HEK293 (cell line): Measurements from ENCODE around the gene KRAS.
A peak's percentile ranks its signal among the peaks of the same experiment; 100 is the strongest.

Experiments used
- CTCF ChIA-PET: fragments of 350-600 bp; formaldehyde crosslinking; extraction: SDS; loops from one replicate; lab custom pipeline; 2021; ENCODE audit warnings: antibody characterized with exemption; lab: Yijun Ruan, JAX
- POLR2A ChIA-PET: fragments of 300-600 bp; formaldehyde crosslinking; extraction: SDS; loops from one replicate; lab custom pipeline; 2020; ENCODE audit warnings: antibody characterized with exemption, inconsistent platforms; lab: Yijun Ruan, JAX
- H3K27ac ChIP-seq: fragments of 200-500 bp; sonication (Bioruptor generic); 2 replicates; pipeline ENCODE4 v1.5.1; 2014; ENCODE audit warnings: low read depth, low read length, control low read depth, inconsistent platforms; ENCODE audit errors: extremely low read depth
- H3K36me3 ChIP-seq, 2 experiments: fragments of 200-500 bp in 1 of 2; sonication (Bioruptor generic) in 1 of 2; 1 replicate in 1 of 2; 2 replicates in 1 of 2; pipeline ENCODE4 v1.5.1; 2014 to 2017; ENCODE audit warnings: inconsistent platforms in 2 of 2, low read length in 2 of 2; ENCODE audit not compliant: control insufficient read depth in 2 of 2, insufficient read depth in 1 of 2
- H3K4me1 ChIP-seq: fragments of 200-500 bp; sonication (Bioruptor generic); 2 replicates; pipeline ENCODE4 v1.5.1; 2014; ENCODE audit warnings: mild to moderate bottlenecking, low read length, inconsistent platforms; ENCODE audit not compliant: control insufficient read depth, insufficient read depth
- H3K4me3 ChIP-seq: 2 replicates; pipeline ENCODE4 v1.5.1; 2011; ENCODE audit warnings: low read depth, mild to moderate bottlenecking, control low read depth, low read length, moderate library complexity
- H3K9me3 ChIP-seq: fragments of 200-500 bp; sonication (Bioruptor generic); 2 replicates; pipeline ENCODE4 v1.5.1; 2014; ENCODE audit warnings: low read depth, low read length, inconsistent platforms; ENCODE audit not compliant: control insufficient read depth, insufficient read depth
- ATF2 ChIP-seq: fragments of 450-650 bp; formaldehyde crosslinking; IDR thresholded peaks from 2 replicates; pipeline ENCODE4 v1.5.1; 2016; ENCODE audit warnings: missing biosample characterization, missing genetic modification characterization, low read depth
- BCL11B ChIP-seq: fragments of 450-650 bp; formaldehyde crosslinking; IDR thresholded peaks from 2 replicates; pipeline ENCODE4 v1.5.1; 2016; ENCODE audit warnings: low read depth, missing biosample characterization, missing genetic modification characterization
- IKZF3 ChIP-seq: fragments of 450-650 bp; IDR thresholded peaks from 2 replicates; pipeline ENCODE4 v1.5.0; 2018; ENCODE audit warnings: missing biosample characterization, mild to moderate bottlenecking, missing genetic modification characterization, moderate library complexity
- KLF10 ChIP-seq: fragments of 450-650 bp; IDR thresholded peaks from 2 replicates; pipeline ENCODE4 v1.5.1; 2018; ENCODE audit warnings: missing biosample characterization, mild to moderate bottlenecking, missing genetic modification characterization
- MEIS1 ChIP-seq: sonication (generic); formaldehyde crosslinking; IDR thresholded peaks from 2 replicates; pipeline ENCODE4 v1.8.1; 2022; ENCODE audit warnings: missing genetic modification reagents, mild to moderate bottlenecking, borderline replicate concordance
- SP7 ChIP-seq: fragments of 450-650 bp; formaldehyde crosslinking; IDR thresholded peaks from 2 replicates; pipeline ENCODE4 v1.5.1; 2016; ENCODE audit warnings: missing biosample characterization, missing genetic modification characterization
- ZFP37 ChIP-seq: fragments of 450-650 bp; formaldehyde crosslinking; IDR thresholded peaks from 2 replicates; pipeline ENCODE4 v1.5.1; 2016; ENCODE audit warnings: missing biosample characterization, missing genetic modification characterization
- ZNF138 ChIP-seq: fragments of 450-650 bp; formaldehyde crosslinking; IDR thresholded peaks from 2 replicates; pipeline ENCODE4 v1.5.1; 2016; ENCODE audit warnings: missing biosample characterization, missing genetic modification characterization, borderline replicate concordance
- ZNF366 ChIP-seq: fragments of 450-650 bp; formaldehyde crosslinking; conservative IDR thresholded peaks from 2 replicates; pipeline ENCODE4 v1.5.1; 2016; ENCODE audit warnings: missing biosample characterization, missing genetic modification characterization
- ZNF37A ChIP-seq: fragments of 450-650 bp; IDR thresholded peaks from 2 replicates; pipeline ENCODE4 v1.5.1; 2018; ENCODE audit warnings: missing biosample characterization, missing genetic modification characterization
- ZNF473 ChIP-seq: fragments of 450-650 bp; formaldehyde crosslinking; IDR thresholded peaks from 2 replicates; pipeline ENCODE4 v1.5.1; 2017; ENCODE audit warnings: missing biosample characterization, missing genetic modification characterization
- ZNF629 ChIP-seq: fragments of 450-650 bp; formaldehyde crosslinking; IDR thresholded peaks from 2 replicates; pipeline ENCODE4 v1.5.1; 2017; ENCODE audit warnings: missing biosample characterization, missing genetic modification characterization
- ZNF664 ChIP-seq: fragments of 450-650 bp; formaldehyde crosslinking; IDR thresholded peaks from 2 replicates; pipeline ENCODE4 v1.5.1; 2016; ENCODE audit warnings: missing biosample characterization, missing genetic modification characterization
- ZNF843 ChIP-seq: fragments of 450-650 bp; formaldehyde crosslinking; IDR thresholded peaks from 2 replicates; pipeline ENCODE4 v1.5.1; 2016; ENCODE audit warnings: missing biosample characterization, missing genetic modification characterization
- TF ChIP-seq, protein P1 (sequence below): fragments of 450-650 bp; formaldehyde crosslinking; IDR thresholded peaks from 2 replicates; pipeline ENCODE4 v1.5.1; 2016; ENCODE audit warnings: missing biosample characterization, missing genetic modification characterization
- TF ChIP-seq, protein P2 (sequence below): sonication (generic); formaldehyde crosslinking; IDR thresholded peaks from 2 replicates; pipeline ENCODE4 v1.8.1; 2022; ENCODE audit warnings: mild to moderate bottlenecking, moderate library complexity, missing genetic modification reagents
- TF ChIP-seq, protein P3 (sequence below): fragments of 450-650 bp; formaldehyde crosslinking; IDR thresholded peaks from 2 replicates; pipeline ENCODE4 v1.5.1; 2017; ENCODE audit warnings: missing biosample characterization, missing genetic modification characterization
- TF ChIP-seq, protein P4 (sequence below): fragments of 450-650 bp; formaldehyde crosslinking; IDR thresholded peaks from 2 replicates; pipeline ENCODE4 v1.5.1; 2017; ENCODE audit warnings: missing biosample characterization, missing genetic modification characterization

The KRAS gene

DNA sequence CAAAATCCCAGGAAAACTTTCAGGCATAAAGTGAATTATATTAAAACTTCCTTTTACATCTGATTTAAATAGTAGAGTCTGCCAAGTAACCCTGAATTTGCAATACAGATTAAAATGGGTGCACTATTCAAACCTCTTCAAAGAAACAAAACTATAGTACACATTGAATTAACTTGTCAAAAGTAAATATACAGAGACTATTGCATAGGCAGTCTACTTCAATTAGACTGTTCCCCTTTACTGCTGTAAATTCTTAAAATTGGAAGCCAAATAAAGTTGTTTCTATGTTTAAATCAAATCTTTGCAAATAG, 7.1 kb downstream of the KRAS start:
- Histone ChIP-seq H3K27ac (no peak overlapping the region), H3K36me3 (peaks cover 11 to 17% of the 10 kb centered on the region in 2 experiments), H3K4me3 (no peak overlapping the region), H3K4me1 (peaks cover 4% of the 10 kb centered on the region; the same call in 1 of the 2 replicates), H3K9me3 (no peaks in the 10 kb centered on the region)
- POLR2A ChIA-PET = no interaction called here
- TF ChIP-seq ZNF473 (tag by site-specific recombination) (no peak), ZNF37A (tag by site-specific recombination) (no peak), ZNF366 (tag by site-specific recombination) (no peak), ZNF138 (tag by site-specific recombination) (no peak), ZNF843 (tag by site-specific recombination) (no peak), KLF10 (tag by site-specific recombination) (no peak), ZFP37 (no peak)
- TF ChIP-seq, protein P1, sequence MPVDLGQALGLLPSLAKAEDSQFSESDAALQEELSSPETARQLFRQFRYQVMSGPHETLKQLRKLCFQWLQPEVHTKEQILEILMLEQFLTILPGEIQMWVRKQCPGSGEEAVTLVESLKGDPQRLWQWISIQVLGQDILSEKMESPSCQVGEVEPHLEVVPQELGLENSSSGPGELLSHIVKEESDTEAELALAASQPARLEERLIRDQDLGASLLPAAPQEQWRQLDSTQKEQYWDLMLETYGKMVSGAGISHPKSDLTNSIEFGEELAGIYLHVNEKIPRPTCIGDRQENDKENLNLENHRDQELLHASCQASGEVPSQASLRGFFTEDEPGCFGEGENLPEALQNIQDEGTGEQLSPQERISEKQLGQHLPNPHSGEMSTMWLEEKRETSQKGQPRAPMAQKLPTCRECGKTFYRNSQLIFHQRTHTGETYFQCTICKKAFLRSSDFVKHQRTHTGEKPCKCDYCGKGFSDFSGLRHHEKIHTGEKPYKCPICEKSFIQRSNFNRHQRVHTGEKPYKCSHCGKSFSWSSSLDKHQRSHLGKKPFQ = no peak
- TF ChIP-seq, protein P2, sequence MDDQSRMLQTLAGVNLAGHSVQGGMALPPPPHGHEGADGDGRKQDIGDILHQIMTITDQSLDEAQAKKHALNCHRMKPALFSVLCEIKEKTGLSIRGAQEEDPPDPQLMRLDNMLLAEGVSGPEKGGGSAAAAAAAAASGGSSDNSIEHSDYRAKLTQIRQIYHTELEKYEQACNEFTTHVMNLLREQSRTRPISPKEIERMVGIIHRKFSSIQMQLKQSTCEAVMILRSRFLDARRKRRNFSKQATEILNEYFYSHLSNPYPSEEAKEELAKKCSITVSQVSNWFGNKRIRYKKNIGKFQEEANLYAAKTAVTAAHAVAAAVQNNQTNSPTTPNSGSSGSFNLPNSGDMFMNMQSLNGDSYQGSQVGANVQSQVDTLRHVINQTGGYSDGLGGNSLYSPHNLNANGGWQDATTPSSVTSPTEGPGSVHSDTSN (CRISPR knock-in tag) = no peak
- TF ChIP-seq, all 188 proteins: peak for 0
- CTCF ChIA-PET = interaction anchor here (0.6 kb wide), 2 partner anchors 38 to 717 kb away, joined by 3 read pairs; no protein-coding TSS in a partner anchor

DNA sequence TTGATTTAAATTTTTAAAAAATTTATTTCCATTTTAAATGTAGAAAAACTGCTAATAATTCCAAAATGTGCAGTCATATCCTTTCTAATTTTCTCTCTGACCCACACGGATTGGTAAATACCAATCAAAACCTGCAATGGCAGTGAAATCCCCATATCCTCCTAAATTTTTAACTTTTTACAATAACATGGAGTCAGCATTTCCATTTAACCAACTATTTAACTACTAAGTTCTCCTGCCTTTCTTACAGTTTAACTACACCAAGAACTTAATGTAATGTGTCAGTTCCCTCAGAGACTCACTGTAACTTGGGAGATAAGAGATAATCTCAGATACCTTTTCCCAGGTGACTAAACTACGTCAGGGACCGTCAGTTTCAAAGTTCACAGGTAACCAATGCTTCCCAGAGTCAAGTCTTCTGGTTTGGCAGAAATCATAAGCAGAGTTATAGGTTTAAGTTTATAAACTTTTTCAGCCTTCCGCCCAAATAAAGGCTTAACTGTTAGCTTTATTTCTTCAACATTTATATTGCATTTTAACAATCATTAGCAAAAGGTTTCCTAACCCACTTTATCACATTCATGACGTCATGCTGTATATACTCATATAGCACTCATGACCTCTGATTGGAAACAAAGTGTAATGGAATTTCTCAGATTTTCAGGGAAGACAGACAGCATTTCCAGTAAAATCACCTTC, 7.6 kb downstream of the KRAS start:
- POLR2A ChIA-PET = no interaction called here
- peaks cover 11 to 16% of the 10 kb centered on the region in 2 experiments for H3K36me3 ChIP-seq
- H3K4me3 ChIP-seq = no peak overlapping the region
- TF ChIP-seq, protein P3, sequence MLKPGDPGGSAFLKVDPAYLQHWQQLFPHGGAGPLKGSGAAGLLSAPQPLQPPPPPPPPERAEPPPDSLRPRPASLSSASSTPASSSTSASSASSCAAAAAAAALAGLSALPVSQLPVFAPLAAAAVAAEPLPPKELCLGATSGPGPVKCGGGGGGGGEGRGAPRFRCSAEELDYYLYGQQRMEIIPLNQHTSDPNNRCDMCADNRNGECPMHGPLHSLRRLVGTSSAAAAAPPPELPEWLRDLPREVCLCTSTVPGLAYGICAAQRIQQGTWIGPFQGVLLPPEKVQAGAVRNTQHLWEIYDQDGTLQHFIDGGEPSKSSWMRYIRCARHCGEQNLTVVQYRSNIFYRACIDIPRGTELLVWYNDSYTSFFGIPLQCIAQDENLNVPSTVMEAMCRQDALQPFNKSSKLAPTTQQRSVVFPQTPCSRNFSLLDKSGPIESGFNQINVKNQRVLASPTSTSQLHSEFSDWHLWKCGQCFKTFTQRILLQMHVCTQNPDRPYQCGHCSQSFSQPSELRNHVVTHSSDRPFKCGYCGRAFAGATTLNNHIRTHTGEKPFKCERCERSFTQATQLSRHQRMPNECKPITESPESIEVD (tag by site-specific recombination) = no peak
- TF ChIP-seq BCL11B (tag by site-specific recombination) (no peak), MEIS1 (no peak), ZNF629 (tag by site-specific recombination) (peak; percentile 70), ZNF664 (tag by site-specific recombination) (peak; percentile 73), SP7 (tag by site-specific recombination) (no peak), ATF2 (tag by site-specific recombination) (peak; percentile 93), IKZF3 (peak; percentile 17; the same call in 1 of the 2 replicates)
- TF ChIP-seq, protein P4, sequence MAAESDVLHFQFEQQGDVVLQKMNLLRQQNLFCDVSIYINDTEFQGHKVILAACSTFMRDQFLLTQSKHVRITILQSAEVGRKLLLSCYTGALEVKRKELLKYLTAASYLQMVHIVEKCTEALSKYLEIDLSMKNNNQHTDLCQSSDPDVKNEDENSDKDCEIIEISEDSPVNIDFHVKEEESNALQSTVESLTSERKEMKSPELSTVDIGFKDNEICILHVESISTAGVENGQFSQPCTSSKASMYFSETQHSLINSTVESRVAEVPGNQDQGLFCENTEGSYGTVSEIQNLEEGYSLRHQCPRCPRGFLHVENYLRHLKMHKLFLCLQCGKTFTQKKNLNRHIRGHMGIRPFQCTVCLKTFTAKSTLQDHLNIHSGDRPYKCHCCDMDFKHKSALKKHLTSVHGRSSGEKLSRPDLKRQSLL (tag by site-specific recombination) = no peak
- no peak overlapping the region for H3K27ac ChIP-seq
- CTCF ChIA-PET = interaction anchor here (0.7 to 2.7 kb wide), 2 partner anchors 19 to 140 kb away, joined by 3 to 13 read pairs; no protein-coding TSS in a partner anchor
- peaks cover 4% of the 10 kb centered on the region; the same call in 1 of the 2 replicates for H3K4me1 ChIP-seq
- H3K9me3 ChIP-seq = no peaks in the 10 kb centered on the region
